Dermis microvascular lymphatic vessel endothelial cell (primary cell): ENCODE data around the gene ARHGAP22. TPM values are rescaled to one million over a fixed set of nuclear protein-coding genes. Genes with fewer than 3 reads are reported as not detected.

Experiments used
- DNase-seq, 2 donors: peaks; one replicate each; pipeline versions ENCODE4 v3.0.0 to v3.0.0-alpha.2; 2010; ENCODE audit warnings: low read depth in 2 of 2
- total RNA-seq: library from RNA; depleted of rRNA; stranded (reverse); fragments of >200 nt; gene quantifications from 2 replicates; pipeline ENCODE4 v1.2.1, GENCODE V29; 2014

Gene ARHGAP22
- total RNA-seq, 1 donor from 2014 or later, result 5.3 TPM

- no peak for DNase-seq
Measured at GRCh38 chr10:48398261-48398660, 206.6 kb downstream of the ARHGAP22 start.

Other genes starting within 250 kb of the ARHGAP22 start
- under 0.01 and 0.25 TPM in 2 replicates for gene WDFY4, start 79.8 kb upstream of the ARHGAP22 start, total RNA-seq